HG03095 (cell line): ENCODE results near the gene B3GAT1.
A peak's percentile ranks its signal among the peaks of the same experiment; 100 is the strongest.

Experiments
- ATAC-seq: cut with Tn5 transposase; IDR thresholded peaks from one replicate; pipeline ENCODE4 v1.9.1; 2021; ENCODE audit warnings: moderate library complexity; ENCODE audit not compliant: unreplicated experiment

The B3GAT1 gene

GRCh38 chr11:134374171-134374570, 37.9 kb downstream of the B3GAT1 start:
- ATAC-seq = no peak

DNA sequence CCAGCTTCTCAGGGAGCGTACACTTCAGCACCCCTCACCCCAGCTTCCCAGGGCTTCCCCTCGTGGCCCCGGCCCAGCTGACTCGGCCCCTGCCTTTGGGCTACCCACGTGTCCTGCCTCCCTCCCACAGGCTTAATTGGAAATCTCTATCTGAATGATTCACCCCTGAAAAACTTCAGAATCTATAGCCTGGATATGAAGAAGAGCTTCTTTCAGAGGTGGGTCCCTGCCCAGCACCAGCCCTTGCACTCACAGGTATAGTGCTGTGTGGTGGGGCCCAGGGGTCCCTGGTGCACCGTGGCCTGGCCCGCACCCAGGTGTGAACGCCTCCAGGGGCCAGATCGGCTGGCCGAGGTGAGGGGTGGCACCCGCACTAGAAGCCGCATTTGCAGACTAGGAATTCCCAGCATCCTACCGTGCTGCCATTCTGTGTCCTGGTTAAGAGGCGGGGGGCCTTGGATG, 38.4 kb downstream of the B3GAT1 start:
- ATAC-seq = no peak

GRCh38 chr11:134372961-134373360, 39.1 kb downstream of the B3GAT1 start:
- no peak for ATAC-seq

GRCh38 chr11:134372536-134372935, 39.5 kb downstream of the B3GAT1 start:
- no peak for ATAC-seq

DNA sequence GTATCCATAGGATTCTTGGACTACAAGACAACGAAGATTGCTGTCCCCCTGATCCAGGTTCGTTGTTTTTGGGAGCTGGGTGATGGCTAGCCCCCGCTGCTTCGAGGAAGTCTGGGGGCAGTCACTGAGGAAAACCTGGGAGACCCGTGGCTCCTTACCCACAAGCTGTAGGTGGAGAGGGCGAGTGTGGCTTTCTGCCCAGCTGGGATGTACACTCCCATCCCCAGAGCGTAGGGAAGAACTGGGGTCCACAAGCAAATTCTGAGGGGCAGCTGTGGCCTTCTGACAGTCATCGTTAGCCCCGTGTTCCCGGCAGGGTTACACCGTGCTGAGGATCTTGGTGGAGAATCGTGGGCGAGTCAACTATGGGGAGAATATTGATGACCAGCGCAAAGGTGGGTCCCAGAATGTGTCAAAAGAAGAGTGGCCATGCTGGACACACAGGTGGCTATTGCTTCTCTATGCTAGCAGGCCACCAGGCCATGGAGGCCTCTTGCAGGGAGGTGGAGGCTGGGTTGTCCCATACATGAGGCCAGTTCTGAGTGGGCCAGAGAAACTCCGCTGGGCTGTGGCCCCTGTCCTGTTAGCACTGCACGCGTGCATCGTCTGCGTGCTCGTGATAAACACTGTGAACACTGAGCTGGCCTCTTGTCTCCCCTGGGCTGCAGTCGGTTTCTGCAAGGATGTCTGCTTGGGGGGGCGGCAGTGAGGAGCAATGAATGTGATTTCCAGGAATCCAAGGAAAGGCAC, 40.4 kb downstream of the B3GAT1 start:
- no peak for ATAC-seq

- no peak for ATAC-seq
Measured at GRCh38 chr11:134370526-134371435, 41.3 kb downstream of the B3GAT1 start.

GRCh38 chr11:134369656-134370525, 42.2 kb downstream of the B3GAT1 start:
- no peak for ATAC-seq

- ATAC-seq = no peak
Measured at GRCh38 chr11:134367781-134368180, 44.3 kb downstream of the B3GAT1 start.

GRCh38 chr11:134366254-134366653, 45.8 kb downstream of the B3GAT1 start:
- no peak for ATAC-seq

DNA sequence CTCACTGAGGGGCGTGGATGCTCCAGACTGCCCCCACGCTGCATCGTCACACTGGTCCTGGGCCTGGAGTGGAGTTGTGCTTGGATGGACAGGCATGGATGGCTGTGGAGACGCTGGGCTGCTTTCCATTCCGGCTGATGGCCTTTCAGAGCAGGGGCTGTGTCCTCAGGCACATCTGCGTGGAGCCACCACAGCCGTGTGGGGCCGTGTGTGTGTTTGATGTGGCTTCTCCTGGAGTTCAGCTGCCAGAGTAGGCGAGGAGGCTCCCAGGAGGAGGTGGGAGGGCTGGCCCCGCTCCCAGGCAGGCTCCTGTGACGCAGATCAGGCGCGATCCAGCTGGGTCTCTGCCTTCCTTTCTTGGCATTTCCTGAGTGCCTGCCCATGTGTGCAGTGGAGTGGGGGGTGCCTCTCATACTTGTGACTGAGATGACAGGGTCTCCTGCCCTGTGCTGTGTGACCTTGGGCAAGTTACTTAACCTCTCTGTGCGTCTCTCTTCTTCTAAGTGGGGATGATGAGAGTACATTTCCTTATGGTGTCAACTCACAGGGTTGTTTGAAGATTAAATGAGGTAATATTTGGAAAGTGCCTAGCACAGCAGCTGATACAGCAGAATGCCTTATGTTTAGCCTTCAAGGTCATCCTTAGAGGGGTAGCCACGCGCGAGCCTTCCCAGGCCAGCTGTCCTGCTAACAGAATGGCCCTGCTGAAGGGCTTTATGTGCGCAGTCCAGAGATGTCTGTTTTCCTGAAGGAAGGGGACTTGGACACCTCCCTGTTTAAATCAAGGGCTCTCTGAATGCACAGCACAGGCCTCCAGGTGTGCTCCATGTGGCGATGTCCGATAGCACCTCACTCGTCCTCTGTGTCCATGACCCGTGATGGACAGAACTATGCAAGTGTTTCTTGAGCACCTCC, 46.8 kb downstream of the B3GAT1 start:
- ATAC-seq = no peak

DNA sequence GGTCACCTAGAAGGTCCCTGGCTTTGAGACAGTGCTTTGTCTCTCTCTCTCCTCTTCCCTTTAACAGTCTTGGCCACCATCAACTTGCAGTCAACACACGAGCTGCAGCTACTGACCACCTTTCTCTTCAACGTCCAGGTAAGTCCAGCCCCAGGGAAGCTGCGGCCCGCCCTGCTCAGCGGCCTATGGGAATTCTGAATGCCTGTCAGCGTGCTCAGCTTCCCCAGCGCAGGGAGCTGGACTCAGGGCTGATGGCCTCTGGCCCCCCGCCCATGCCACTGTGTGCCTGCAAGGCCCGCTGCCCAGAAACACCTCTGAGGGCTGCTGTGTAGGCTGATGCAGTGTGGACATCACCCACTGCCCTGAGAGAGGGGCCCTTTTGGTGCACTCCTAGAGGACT, 47.8 kb downstream of the B3GAT1 start:
- no peak for ATAC-seq

GRCh38 chr11:134363592-134363991, 48.5 kb downstream of the B3GAT1 start:
- no peak for ATAC-seq

- no peak for ATAC-seq
Measured at GRCh38 chr11:134363161-134363560, 48.9 kb downstream of the B3GAT1 start.

DNA sequence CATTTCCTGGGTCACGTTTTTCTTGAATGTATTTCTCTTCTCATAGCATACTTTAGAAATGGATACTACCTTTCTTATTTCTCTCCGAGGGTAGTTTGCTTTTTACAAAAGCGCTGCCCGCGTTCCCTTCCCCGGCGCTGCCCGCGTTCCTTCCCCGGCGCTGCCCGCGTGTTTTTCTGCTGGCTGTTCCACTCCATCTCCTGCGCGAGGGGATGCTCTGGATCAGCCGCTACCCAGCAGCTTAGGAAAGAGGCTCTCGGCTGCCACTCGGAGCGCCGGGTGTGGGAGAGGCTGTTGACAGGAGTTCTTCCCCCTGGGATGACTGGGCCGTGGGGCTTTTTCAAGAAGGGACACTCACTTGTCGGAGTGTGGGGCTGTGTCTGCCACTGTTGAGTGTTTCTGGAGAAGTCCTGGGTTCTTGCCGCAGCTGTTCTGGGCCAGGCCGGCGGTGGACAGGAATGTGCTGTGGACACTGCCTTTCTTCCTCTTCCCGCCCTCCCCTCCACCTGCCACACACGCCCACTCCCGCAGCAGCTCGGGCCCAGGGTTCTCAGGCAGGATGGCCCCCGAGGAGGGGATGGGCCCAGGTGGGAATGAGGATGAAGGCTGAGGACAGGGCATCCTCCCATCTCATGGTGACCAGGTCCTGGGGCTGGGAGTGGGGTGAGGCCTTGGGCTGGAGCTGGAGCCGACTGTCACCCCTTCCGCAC, 49.7 kb downstream of the B3GAT1 start:
- ATAC-seq = no peak

DNA sequence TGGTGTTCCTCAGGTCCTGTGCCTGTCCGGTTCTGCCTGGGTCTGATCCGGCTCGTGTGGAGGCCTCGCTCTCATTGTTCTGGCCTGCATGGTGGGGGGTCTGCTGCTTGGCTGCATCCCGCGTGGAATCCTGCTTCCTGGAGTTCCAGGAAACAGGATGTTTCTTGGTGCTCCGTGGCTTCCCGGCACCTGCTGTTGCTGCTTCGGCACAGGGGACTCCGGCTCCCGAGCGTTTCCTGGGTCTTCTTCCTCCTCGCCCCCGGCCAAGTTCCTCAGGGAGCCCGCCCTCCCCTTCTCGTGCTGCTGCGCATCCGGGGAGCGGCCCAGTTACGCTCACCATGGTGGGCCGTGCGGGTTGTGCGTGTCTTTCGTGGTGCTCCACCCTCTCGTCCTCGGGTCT, 50.4 kb downstream of the B3GAT1 start:
- no peak for ATAC-seq

DNA sequence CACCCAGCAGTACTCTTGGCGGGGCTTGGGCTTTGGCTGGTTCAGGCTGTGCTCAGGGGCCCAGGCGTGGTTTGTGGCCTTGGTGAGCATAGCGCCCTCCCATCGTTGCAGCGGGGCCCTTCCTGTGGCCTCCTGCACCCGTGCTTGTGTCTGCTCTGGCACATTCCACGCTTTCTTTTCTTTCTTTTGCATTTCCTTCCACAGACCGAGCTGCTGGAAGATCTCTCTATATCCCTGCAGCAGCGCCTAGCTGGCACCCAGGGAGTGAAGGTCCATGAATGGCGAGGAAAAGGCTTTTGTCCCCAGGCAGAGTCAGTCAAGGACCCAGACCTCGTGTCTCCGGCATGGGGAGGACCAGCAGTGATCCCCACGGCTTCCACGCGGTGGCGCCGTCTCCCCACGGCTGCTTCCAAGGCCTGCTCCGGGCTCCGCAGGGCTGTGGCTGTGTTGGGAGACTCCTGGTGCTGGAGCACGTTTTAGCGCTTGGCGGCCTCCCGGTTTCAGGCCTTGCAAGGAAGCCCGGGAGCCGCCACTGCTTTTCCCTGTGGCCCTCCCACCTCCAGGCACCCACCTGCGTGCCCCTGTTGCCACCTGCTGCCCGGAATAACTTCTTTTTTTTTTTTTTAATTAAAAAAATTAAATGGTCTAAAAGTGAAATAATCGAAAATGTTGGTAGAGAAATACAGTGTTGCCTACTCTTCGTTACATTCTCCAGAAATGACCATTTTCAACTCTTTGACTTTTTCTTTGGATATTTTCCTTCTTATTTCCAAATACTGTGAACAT, 51.8 kb downstream of the B3GAT1 start:
- ATAC-seq = peak; percentile 67

DNA sequence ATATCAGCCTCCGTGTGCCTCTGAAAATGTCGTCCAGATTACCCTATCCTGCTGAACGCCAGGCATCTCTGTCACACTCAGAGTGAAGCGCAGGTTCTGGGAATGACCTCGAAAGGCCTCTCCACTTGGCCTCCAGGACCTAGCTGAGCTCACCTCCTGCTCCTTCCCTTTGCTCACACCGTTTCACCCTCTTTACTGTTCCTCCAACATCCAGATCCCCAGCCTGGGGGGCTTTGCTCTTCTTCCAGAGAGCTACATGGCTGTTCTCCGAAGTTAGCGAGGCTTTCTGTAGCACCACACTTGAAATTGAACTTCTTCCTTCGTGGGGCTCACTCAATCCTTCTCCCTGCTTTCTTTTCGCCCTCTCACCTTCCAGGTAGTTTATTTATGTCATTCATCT, 52.4 kb downstream of the B3GAT1 start:
- ATAC-seq = no peak

GRCh38 chr11:134358856-134359490, 53.1 kb downstream of the B3GAT1 start:
- no peak for ATAC-seq
